Mucosa of descending colon (tissue), 3 donors: ENCODE results near the gene NCOA7. TPM values are rescaled to one million over a fixed set of nuclear protein-coding genes. Genes with fewer than 3 reads are reported as not detected.

Source experiments
- ATAC-seq: fragments of 200-7000 bp; cut with Tn5 transposase; one replicate; pipeline ENCODE4 v1.9.1; 2020; ENCODE audit warnings: mild to moderate bottlenecking, moderate library complexity
- DNase-seq, 3 donors: peaks; one replicate each; pipeline ENCODE4 v3.0.0-alpha.2; 2020
- H3K36me3 ChIP-seq: fragments of 200-600 bp; one replicate; pipeline ENCODE4 v1.8.0; 2021; ENCODE audit warnings: low read depth, mild to moderate bottlenecking
- H3K4me1 ChIP-seq: fragments of 200-600 bp; one replicate; pipeline ENCODE4 v1.8.0; 2021; ENCODE audit warnings: low read depth, mild to moderate bottlenecking
- H3K4me3 ChIP-seq: fragments of 200-600 bp; one replicate; pipeline ENCODE4 v1.8.0; 2021; ENCODE audit warnings: mild to moderate bottlenecking
- H3K9me3 ChIP-seq: fragments of 200-600 bp; one replicate; pipeline ENCODE4 v1.8.0; 2021; ENCODE audit warnings: mild to moderate bottlenecking
- intact Hi-C, 2 donors: fragments of 100-400 bp; cut with DNase I in 1 of 2; cut with micrococcal nuclease in 1 of 2; formaldehyde crosslinking; loops; one replicate each; pipeline versions ENCODE4 v1.11.0 to v1.11.1; 2022; cut with DNase I, micrococcal nuclease
- total RNA-seq, 3 donors: library from RNA; stranded (reverse); fragmentation: NEBNext Ultra II Directional in 2 of 3; extraction: Animal tissue kit (Norgen Biotek cat#: 25700) in 2 of 3; gene quantifications; one replicate each; pipeline versions ENCODE4 v1.2.1 to v1.2.4, GENCODE V29; 2021 to 2023
- TF ChIP-seq, protein P1 (sequence below): fragments of 200-600 bp; IDR thresholded peaks from one replicate; pipeline ENCODE4 v1.8.0; 2022; ENCODE audit warnings: antibody characterized with exemption, mild to moderate bottlenecking
- donor health status: DM: no; HTN: no; CAD: no; lungs with moderate emphysema.
- donor health status: DM: no; HTN: no; CAD: no.
- donor health status: DM: no; HTN: yes; CAD: no.

NCOA7 gene
- total RNA-seq, 3 donors from 2014 or later = 28.9 to 54.0 (median 49.6) TPM

DNA sequence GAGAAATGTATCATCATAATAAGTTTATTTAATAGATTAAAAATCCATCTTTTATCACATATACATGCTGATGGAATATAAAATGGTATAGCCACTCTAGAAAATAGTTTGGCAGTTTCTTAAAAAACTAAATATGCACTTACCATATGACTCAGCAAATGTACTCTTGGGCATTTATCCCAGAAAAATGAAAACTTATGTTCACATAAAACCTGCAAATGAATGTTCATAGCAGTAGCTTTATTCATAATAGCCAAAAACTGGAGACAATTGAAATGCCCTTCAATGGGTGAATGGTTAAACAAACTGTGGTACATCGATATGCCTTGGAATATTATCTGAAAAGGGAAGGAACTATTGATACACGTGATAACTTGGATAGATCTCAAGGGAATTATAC lies 6.4 kb upstream of the NCOA7 start:
- intact Hi-C loops = loop anchor here (10.0 kb wide), 1 partner anchor 170 kb away; the partner anchor contains the start of gene HINT3 (in 2 of the 2)
- Histone ChIP-seq H3K4me3 (no peak overlapping the region), H3K4me1 (peaks cover 3% of the 10 kb centered on the region), H3K9me3 (no peaks in the 10 kb centered on the region), H3K36me3 (no peaks in the 10 kb centered on the region)
- DNase-seq (no peak), ATAC-seq (no peak)
- TF ChIP-seq, protein P1, sequence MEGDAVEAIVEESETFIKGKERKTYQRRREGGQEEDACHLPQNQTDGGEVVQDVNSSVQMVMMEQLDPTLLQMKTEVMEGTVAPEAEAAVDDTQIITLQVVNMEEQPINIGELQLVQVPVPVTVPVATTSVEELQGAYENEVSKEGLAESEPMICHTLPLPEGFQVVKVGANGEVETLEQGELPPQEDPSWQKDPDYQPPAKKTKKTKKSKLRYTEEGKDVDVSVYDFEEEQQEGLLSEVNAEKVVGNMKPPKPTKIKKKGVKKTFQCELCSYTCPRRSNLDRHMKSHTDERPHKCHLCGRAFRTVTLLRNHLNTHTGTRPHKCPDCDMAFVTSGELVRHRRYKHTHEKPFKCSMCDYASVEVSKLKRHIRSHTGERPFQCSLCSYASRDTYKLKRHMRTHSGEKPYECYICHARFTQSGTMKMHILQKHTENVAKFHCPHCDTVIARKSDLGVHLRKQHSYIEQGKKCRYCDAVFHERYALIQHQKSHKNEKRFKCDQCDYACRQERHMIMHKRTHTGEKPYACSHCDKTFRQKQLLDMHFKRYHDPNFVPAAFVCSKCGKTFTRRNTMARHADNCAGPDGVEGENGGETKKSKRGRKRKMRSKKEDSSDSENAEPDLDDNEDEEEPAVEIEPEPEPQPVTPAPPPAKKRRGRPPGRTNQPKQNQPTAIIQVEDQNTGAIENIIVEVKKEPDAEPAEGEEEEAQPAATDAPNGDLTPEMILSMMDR = no peak

DNA sequence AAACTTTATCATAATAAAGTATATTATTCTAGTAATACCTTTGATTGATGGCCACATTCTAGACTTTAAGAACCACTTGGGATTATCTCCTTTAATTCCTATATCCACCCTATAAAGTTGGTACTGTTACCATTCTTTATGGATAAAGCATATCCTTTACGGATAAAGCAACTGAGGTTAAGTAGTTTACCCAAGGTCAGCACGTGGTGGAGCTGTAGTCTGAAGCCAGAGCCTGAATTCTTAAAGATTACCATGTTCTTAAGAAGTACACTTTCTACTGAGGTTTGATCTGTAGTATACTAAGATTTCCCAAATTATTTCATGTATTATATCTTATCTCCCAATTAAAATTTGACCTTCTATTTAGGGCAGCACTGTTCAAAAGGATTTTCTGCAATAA lies 3.0 kb upstream of the NCOA7 start:
- TF ChIP-seq, protein P1 = no peak
- ATAC-seq (no peak), DNase-seq (peak in 1 of 3 donors; percentile 16)
- no peaks in the 10 kb centered on the region for H3K9me3 ChIP-seq
- intact Hi-C loops = loop anchor here (10.0 kb wide), 1 partner anchor 167 kb away; the partner anchor contains the start of gene HINT3 (in 2 of the 2)
- H3K36me3 ChIP-seq = no peaks in the 10 kb centered on the region
- H3K4me3 ChIP-seq = no peak overlapping the region
- peaks cover 5% of the 10 kb centered on the region for H3K4me1 ChIP-seq

DNA sequence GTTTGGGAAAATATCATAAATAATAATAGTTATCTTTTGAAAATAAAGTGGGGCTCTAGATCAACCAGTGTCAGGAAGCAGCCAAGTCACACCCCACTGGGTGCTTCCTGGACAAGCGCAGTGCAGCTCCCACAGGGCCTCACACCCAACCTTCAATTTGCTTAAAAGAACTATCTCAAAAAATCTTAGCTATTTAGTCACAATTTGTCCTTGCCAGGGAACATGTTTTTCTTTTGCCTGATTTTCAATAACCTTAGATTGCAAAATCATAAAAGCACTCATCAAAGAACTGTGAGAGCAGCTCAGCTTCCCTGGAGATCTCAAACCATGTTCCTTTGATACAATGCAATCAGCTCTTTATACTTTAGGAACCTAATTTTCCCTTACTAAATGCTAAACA lies 1.6 kb upstream of the NCOA7 start:
- no peak for ATAC-seq
- intact Hi-C loops = loop anchor here (10.0 kb wide), 1 partner anchor 166 kb away; the partner anchor contains the start of gene HINT3 (in 2 of the 2)

DNA sequence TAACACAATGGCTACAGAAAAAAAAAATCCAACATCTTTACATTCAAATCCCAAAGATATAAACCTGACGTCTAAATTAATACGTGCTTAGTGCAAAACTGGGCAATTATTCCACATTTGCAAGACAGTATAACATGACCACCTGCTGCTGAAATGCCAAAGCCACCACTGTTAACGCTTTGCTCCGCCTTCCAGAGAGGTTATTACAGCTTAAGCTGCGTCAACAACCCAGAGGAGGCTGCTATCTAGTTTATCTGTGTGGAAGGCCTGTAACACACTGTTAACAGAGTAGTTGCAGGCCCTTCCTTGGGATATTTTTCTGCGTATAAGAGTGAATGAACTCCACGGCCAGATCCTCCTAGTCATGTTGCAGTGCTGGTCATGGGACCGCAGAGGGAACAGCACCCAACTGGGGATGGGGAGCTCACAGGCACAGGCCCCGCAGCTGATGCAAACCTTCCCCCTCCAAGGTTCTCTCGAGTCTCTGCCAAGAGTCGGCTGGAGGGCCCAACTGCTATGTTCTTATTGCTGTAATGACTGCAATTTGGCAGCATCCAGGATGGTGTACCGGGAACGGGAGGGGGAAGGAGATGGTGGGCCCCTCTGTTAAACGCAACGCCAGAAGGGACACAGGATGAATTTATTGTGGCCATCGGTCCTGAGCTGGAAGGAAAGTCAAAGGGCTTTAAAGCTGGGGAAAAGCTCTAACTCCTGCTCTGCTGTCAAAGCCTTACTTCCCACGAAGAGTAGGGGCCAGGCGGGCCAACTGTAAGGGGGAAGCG lies 993 bp upstream of the NCOA7 start:
- TF ChIP-seq, protein P1 = no peak
- ATAC-seq = peak; percentile 48
- intact Hi-C loops = loop anchor here (10.0 kb wide), 1 partner anchor 165 kb away; the partner anchor contains the start of gene HINT3 (in 2 of the 2)
- DNase-seq = peak; percentile 48 to 67 (median 66)
- H3K36me3 ChIP-seq = no peaks in the 10 kb centered on the region
- peak overlapping the region; percentile 65 for H3K4me3 ChIP-seq
- no peaks in the 10 kb centered on the region for H3K9me3 ChIP-seq
- peaks cover 5% of the 10 kb centered on the region for H3K4me1 ChIP-seq

More for the DNA sequence above, 1.6 kb upstream of the NCOA7 start:
- DNase-seq = peak in 1 of 3 donors; percentile 51
- H3K4me3 ChIP-seq = no peak overlapping the region
- no peaks in the 10 kb centered on the region for H3K9me3 ChIP-seq
- H3K36me3 ChIP-seq = no peaks in the 10 kb centered on the region
- H3K4me1 ChIP-seq = peaks cover 5% of the 10 kb centered on the region
- TF ChIP-seq, protein P1 = no peak

DNA sequence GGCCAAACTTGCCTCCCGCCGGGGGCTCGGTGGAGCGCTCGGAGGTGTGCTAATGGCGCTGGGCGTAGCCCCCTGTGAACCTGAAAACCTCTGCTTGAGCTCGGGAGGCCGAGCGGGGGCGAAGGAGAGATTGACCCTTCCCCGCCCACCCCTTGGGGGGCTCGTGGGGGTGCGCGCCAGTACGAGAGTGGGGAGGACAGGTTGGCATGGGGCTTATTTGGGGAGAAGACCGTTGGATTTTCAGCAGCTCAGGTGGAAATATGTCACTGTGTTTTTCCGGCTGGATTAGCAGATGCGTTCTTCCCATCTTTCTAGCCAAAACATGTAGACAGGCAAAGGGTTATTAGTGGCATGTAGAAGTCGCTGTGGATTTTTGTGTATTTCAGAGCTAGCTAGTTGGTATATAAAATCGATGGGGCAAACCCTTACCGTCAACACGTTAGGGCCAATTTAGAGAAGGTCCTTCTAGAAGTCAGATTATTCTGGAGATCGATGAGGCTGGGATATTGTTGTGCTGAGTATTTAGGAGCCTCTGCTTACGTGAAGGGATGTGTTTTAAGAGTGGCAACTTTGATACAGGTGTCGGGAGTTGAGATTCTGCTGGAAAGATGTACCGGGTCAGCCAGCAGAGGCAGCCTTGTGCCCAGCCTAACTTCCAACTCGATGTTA lies 525 bp downstream of the NCOA7 start:
- no peaks in the 10 kb centered on the region for H3K9me3 ChIP-seq
- intact Hi-C loops = no loop called here
- TF ChIP-seq, protein P1 = no peak

More for the DNA sequence above, 525 bp downstream of the NCOA7 start:
- Histone ChIP-seq H3K4me1 (peaks cover 5% of the 10 kb centered on the region), H3K4me3 (peak overlapping the region; percentile 65), H3K36me3 (no peaks in the 10 kb centered on the region)
- DNase-seq = peak; percentile 41 to 55 (median 46)
- peak; percentile 48 for ATAC-seq
